GM19025 (cell line): Measurements from ENCODE around the gene BIRC6.

Experiments used
- ATAC-seq: cut with Tn5 transposase; IDR thresholded peaks from one replicate; pipeline ENCODE4 v1.9.1; 2021; ENCODE audit warnings: mild to moderate bottlenecking, low read depth, moderate library complexity; ENCODE audit not compliant: unreplicated experiment

Gene BIRC6

GRCh38 chr2:32375228-32375892 is 18.5 kb downstream of the BIRC6 start:
- ATAC-seq, result no peak

GRCh38 chr2:32376756-32377155 is 19.9 kb downstream of the BIRC6 start:
- ATAC-seq, result no peak

GRCh38 chr2:32377928-32378327 is 21.1 kb downstream of the BIRC6 start:
- no peak for ATAC-seq

GRCh38 chr2:32379352-32379751 is 22.5 kb downstream of the BIRC6 start:
- no peak for ATAC-seq

GRCh38 chr2:32383858-32384257 is 27.0 kb downstream of the BIRC6 start:
- no peak for ATAC-seq

- ATAC-seq, result no peak
Observed at GRCh38 chr2:32384529-32384928, 27.7 kb downstream of the BIRC6 start.

- ATAC-seq, result no peak
Observed at GRCh38 chr2:32386739-32387138, 29.9 kb downstream of the BIRC6 start.

- no peak for ATAC-seq
Observed at GRCh38 chr2:32399221-32399620, 42.4 kb downstream of the BIRC6 start.

GRCh38 chr2:32402091-32402490 is 45.3 kb downstream of the BIRC6 start:
- no peak for ATAC-seq

GRCh38 chr2:32403782-32404181 is 47.0 kb downstream of the BIRC6 start:
- no peak for ATAC-seq

- no peak for ATAC-seq
Observed at GRCh38 chr2:32404691-32405090, 47.9 kb downstream of the BIRC6 start.

GRCh38 chr2:32416519-32416918 is 59.7 kb downstream of the BIRC6 start:
- ATAC-seq, result no peak

- ATAC-seq, result no peak
Observed at GRCh38 chr2:32417659-32418058, 60.8 kb downstream of the BIRC6 start.

- no peak for ATAC-seq
Observed at GRCh38 chr2:32418778-32419177, 62.0 kb downstream of the BIRC6 start.

GRCh38 chr2:32422133-32422532 is 65.3 kb downstream of the BIRC6 start:
- no peak for ATAC-seq

GRCh38 chr2:32423536-32423935 is 66.7 kb downstream of the BIRC6 start:
- ATAC-seq, result no peak

- ATAC-seq, result no peak
Observed at GRCh38 chr2:32424739-32425138, 67.9 kb downstream of the BIRC6 start.

- no peak for ATAC-seq
Observed at GRCh38 chr2:32425719-32426141, 68.9 kb downstream of the BIRC6 start.

GRCh38 chr2:32427672-32428610 is 71.1 kb downstream of the BIRC6 start:
- no peak for ATAC-seq

- no peak for ATAC-seq
Observed at GRCh38 chr2:32430804-32431203, 74.0 kb downstream of the BIRC6 start.

- ATAC-seq, result no peak
Observed at GRCh38 chr2:32436150-32436549, 79.3 kb downstream of the BIRC6 start.

- no peak for ATAC-seq
Observed at GRCh38 chr2:32442020-32442467, 85.2 kb downstream of the BIRC6 start.
